Body of pancreas (tissue), 4 donors: ENCODE results near the gene KNTC1. TPM values are rescaled to one million over a fixed set of nuclear protein-coding genes. Genes with fewer than 3 reads are reported as not detected.

ENCODE experiments used
- ATAC-seq: fragments of 150-250 bp; one replicate; pipeline ENCODE4 v1.9.1; 2016
- DNase-seq, 4 donors: peaks; one replicate each; pipeline ENCODE4 v3.0.0-alpha.2; 2019
- H3K27ac ChIP-seq, 4 donors: fragments of 200-600 bp; sonication (generic); 1 replicate in 3 of 4; 2 replicates in 1 of 4; pipeline versions ENCODE4 v1.5.1 to v1.6.1; 2016 to 2019; ENCODE audit warnings: mild to moderate bottlenecking in 1 of 4, mixed read lengths in 1 of 4, moderate library complexity in 1 of 4
- H3K27me3 ChIP-seq, 2 donors: fragments of 200-600 bp; sonication (generic); one replicate each; pipeline ENCODE4 v1.6.0; 2016; ENCODE audit warnings: mild to moderate bottlenecking in 1 of 2
- H3K36me3 ChIP-seq, 2 donors: fragments of 200-600 bp; sonication (generic); replicated peaks in 1 of 2; 2 replicates each; pipeline ENCODE4 v1.5.1; 2016; ENCODE audit warnings: low read depth in 2 of 2; ENCODE audit not compliant: insufficient read depth in 1 of 2
- H3K4me1 ChIP-seq: fragments of 200-600 bp; sonication (generic); one replicate; pipeline ENCODE4 v1.6.0; 2016
- H3K4me3 ChIP-seq, 2 donors: fragments of 200-600 bp; sonication (generic); 1 replicate in 1 of 2; 2 replicates in 1 of 2; pipeline ENCODE4 v1.5.1; 2016 to 2019
- H3K9me3 ChIP-seq, 3 donors: fragments of 200-600 bp; sonication (generic); 1 replicate in 2 of 3; 2 replicates in 1 of 3; pipeline ENCODE4 v1.5.1; 2016
- POLR2A ChIP-seq, 3 donors: fragments of 450-650 bp; IDR thresholded peaks; one replicate each; pipeline ENCODE4 v1.6.1; 2016; ENCODE audit warnings: antibody characterized with exemption in 3 of 3, mild to moderate bottlenecking in 2 of 3
- WGBS, 2 donors: methylation state at CpG; one replicate each; pipeline ENCODE4 v1.1.5; 2017; 5-methylcytosine and 5-hydroxymethylcytosine counted together
- intact Hi-C: fragments of 100-400 bp; cut with DNase I; formaldehyde crosslinking; loops from one replicate; pipeline ENCODE4 v1.15.1; 2023
- small RNA-seq: library from RNA; depleted of rRNA; stranded (forward); fragments of <200 nt; gene quantifications from one replicate; pipeline ENCODE3, GENCODE V24; 2016
- total RNA-seq, 2 donors: library from RNA; depleted of rRNA; stranded (reverse); fragments of >200 nt; gene quantifications; one replicate each; pipeline ENCODE4 v1.1.0, GENCODE V29; 2016
- TF ChIP-seq, protein P1 (sequence below), 7 experiments: fragments of 450-650 bp in 4 of 7; fragments of 200-600 bp in 3 of 7; sonication (generic) in 3 of 7; IDR thresholded peaks; one replicate each; pipeline ENCODE4 v1.5.1; 2016 to 2019; ENCODE audit warnings: antibody characterized with exemption in 7 of 7

The KNTC1 gene
- total RNA-seq, 2 donors from 2014 or later, result 6.6 to 8.3 TPM

DNA sequence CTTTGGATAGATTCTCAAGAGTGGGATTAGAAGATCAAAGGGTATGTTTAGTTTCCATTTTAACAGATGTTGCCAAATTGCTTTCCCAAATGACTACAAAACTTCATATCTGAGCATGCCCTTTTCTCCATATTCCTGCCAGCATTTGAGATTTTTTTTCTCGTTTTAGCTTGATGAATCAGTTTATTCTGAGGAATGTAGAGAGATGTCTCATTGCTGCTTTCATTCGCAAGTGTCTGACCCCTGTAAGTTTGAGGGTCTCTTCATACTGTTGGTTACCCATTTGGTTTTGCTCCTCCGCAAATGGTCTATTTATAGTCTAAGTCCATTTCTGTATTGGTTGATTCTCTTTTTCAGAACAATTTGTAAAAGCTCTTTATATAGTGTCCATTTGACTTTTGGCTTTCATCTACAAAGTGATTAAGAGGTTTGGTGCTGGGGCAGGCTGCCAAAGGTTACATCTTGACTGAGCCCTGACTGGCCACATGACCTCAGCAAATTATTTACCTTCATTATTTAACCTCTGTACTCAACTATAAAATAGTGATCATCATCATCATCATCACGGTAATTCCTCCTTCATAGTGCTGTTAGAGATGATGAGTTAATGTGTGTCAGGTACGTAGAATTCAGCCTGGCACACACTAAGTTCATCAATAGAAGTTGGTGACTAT lies 142.5 kb downstream of the KNTC1 start:
- no peak for ATAC-seq
- H3K36me3 ChIP-seq, result no peaks in the 10 kb centered on the region
- peak in 1 of 4 donors; percentile 9 for DNase-seq
- no peak for TF ChIP-seq POLR2A (IDR thresholded peaks at IDR 0.05)
- TF ChIP-seq, protein P1, sequence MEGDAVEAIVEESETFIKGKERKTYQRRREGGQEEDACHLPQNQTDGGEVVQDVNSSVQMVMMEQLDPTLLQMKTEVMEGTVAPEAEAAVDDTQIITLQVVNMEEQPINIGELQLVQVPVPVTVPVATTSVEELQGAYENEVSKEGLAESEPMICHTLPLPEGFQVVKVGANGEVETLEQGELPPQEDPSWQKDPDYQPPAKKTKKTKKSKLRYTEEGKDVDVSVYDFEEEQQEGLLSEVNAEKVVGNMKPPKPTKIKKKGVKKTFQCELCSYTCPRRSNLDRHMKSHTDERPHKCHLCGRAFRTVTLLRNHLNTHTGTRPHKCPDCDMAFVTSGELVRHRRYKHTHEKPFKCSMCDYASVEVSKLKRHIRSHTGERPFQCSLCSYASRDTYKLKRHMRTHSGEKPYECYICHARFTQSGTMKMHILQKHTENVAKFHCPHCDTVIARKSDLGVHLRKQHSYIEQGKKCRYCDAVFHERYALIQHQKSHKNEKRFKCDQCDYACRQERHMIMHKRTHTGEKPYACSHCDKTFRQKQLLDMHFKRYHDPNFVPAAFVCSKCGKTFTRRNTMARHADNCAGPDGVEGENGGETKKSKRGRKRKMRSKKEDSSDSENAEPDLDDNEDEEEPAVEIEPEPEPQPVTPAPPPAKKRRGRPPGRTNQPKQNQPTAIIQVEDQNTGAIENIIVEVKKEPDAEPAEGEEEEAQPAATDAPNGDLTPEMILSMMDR (IDR thresholded peaks at IDR 0.05), result no peak
- no peak overlapping the region for H3K27ac ChIP-seq
- no peaks in the 10 kb centered on the region for H3K27me3 ChIP-seq
- H3K4me3 ChIP-seq, result no peak overlapping the region
- no peaks in the 10 kb centered on the region for H3K4me1 ChIP-seq
- no peaks in the 10 kb centered on the region for H3K9me3 ChIP-seq
- 62 to 66% methylated on average over 5 of the region's 5 CpGs for whole genome bisulfite sequencing, 2 donors
- intact Hi-C loops, result no loop called here

DNA sequence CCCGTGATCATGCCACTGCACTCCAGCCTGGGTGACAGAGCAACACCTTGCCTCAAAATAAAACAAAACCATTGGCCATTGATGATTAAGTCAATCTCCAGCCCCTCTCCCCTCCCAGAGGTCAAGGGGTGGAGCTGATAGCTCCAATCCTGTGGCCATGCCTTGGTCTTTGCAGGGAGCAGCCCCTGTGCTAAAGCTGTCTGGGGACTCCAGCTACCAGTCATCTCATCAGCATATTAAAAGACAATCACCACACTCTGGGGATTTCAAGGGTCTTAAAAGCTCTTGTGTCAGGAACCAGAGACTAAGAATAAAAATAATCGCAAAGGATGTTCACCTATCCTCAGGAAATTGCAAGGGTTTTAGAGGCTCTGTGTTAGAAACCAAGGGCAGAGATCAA lies 145.5 kb downstream of the KNTC1 start:
- WGBS, 2 donors, result 70 to 81% methylated on average over 2 of the region's 2 CpGs
- H3K4me1 ChIP-seq, result no peaks in the 10 kb centered on the region
- no peaks in the 10 kb centered on the region for H3K9me3 ChIP-seq
- H3K36me3 ChIP-seq, result no peaks in the 10 kb centered on the region
- H3K27ac ChIP-seq, result no peak overlapping the region
- no peak overlapping the region for H3K4me3 ChIP-seq
- no peak for ATAC-seq
- H3K27me3 ChIP-seq, result no peaks in the 10 kb centered on the region
- no peak for TF ChIP-seq POLR2A (IDR thresholded peaks at IDR 0.05)
- TF ChIP-seq, protein P1 (IDR thresholded peaks at IDR 0.05), result no peak
- intact Hi-C loops, result no loop called here
- no peak for DNase-seq

Small RNAs within 50 kb of the gene (small RNA-seq; reads per million reads assigned to genes)
- gene AC026333.1 (not detected), gene RF00411 (not detected)

Other genes with a start within 250 kb of the KNTC1 start
- gene CLIP1, start 104.6 kb upstream of the KNTC1 start, total RNA-seq, result 10 to 100 TPM; 41.2 to 89.0 TPM
- gene ZCCHC8, start 26.3 kb upstream of the KNTC1 start, total RNA-seq, result 10 to 100 TPM in 1 of 2 donors, 1 to 10 TPM in 1; 7.3 to 16.6 TPM
- gene RSRC2, start 313 bp upstream of the KNTC1 start, total RNA-seq, result 100 to 1,000 TPM in 1 of 2 donors, 10 to 100 TPM in 1; 50.8 to 113 TPM
- not detected for gene HCAR2, start 176.1 kb downstream of the KNTC1 start, total RNA-seq
- under 1 TPM in 1 of 2 donors, not detected in 1; 0.33 TPM for gene HCAR3, start 189.6 kb downstream of the KNTC1 start, total RNA-seq
- gene HCAR1, start 203.6 kb downstream of the KNTC1 start, total RNA-seq, result under 1 TPM in 1 of 2 donors, not detected in 1; 0.26 TPM
- gene DENR, start 225.6 kb downstream of the KNTC1 start, total RNA-seq, result 10 to 100 TPM; 25.4 to 26.4 TPM
- not detected for gene CCDC62, start 247.3 kb downstream of the KNTC1 start, total RNA-seq